Measurements from ENCODE around the gene PGAP1.

DNA sequence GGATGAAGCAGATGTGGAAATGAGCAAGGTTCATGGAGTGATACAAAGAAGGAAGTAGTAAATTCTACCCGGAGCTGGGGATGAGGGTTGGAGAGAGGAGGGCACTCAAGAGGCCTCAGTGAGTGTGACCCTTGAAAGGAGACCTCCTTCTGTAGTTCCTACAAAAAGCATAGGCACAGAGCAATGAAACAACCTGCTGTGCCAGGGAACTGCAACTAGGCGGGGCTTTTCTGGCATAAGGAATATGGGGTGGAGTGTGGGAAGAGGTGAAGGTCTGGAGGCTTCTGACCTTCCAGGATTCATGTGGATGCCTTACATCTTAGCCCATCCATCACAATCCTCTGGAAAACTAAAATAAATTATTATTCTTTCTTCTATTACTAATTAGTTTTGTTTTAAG is 25.5 kb upstream of the PGAP1 start:
- TF ChIP-seq POLR2A (IDR thresholded peaks at IDR 0.05): no peak
- TF ChIP-seq, protein P1, sequence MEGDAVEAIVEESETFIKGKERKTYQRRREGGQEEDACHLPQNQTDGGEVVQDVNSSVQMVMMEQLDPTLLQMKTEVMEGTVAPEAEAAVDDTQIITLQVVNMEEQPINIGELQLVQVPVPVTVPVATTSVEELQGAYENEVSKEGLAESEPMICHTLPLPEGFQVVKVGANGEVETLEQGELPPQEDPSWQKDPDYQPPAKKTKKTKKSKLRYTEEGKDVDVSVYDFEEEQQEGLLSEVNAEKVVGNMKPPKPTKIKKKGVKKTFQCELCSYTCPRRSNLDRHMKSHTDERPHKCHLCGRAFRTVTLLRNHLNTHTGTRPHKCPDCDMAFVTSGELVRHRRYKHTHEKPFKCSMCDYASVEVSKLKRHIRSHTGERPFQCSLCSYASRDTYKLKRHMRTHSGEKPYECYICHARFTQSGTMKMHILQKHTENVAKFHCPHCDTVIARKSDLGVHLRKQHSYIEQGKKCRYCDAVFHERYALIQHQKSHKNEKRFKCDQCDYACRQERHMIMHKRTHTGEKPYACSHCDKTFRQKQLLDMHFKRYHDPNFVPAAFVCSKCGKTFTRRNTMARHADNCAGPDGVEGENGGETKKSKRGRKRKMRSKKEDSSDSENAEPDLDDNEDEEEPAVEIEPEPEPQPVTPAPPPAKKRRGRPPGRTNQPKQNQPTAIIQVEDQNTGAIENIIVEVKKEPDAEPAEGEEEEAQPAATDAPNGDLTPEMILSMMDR (IDR thresholded peaks at IDR 0.05): no peak

Measured in uterus (tissue), 2 donors.